Measurements from ENCODE around the gene NTN1.

Gene NTN1

DNA sequence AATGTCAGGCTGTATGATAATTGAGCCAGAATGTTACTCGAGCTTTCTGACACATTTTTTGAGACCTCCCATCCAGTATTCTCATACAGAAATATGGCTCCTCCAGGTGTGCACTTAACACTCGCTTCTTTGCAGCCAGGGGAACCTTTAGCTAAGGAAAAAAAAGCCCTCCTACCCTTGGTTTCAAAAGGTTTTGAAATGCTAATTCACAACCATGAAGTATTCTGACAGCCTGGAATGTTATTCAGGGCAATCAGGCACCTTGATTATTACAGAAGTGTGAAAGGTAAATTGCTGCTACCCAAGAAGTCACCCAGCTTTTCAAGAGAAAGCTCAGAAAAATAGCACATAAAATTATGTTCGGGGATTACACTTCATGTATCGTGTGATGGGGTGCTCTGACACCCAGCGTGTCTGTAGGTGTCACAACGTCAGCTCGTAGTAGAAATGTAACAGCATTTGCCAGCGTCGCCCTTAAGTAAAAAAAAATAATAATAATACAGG is 41.1 kb downstream of the NTN1 start:
- no peaks in the 10 kb centered on the region for H3K27me3 ChIP-seq (ENCODE audit: control insufficient read depth in 1 of 2, insufficient read depth in 2 of 2, low read length in 2 of 2)
- no peaks in the 10 kb centered on the region for H3K4me1 ChIP-seq (ENCODE audit: control insufficient read depth, insufficient read depth, low read length)
- H3K4me3 ChIP-seq (ENCODE audit: low read length in 2 of 2), result no peak overlapping the region
- H3K9ac ChIP-seq (ENCODE audit: low read length in 2 of 2), result no peak overlapping the region
- H3K36me3 ChIP-seq (ENCODE audit: control insufficient read depth in 2 of 2, insufficient read depth in 2 of 2, low read length in 2 of 2), result no peaks in the 10 kb centered on the region
- H3K27ac ChIP-seq (ENCODE audit: low read length), result no peak overlapping the region
- H3K9me3 ChIP-seq (ENCODE audit: control insufficient read depth in 2 of 2, low read length in 2 of 2), result no peaks in the 10 kb centered on the region

GRCh38 chr17:9064311-9064834 is 43.1 kb downstream of the NTN1 start:
- H3K4me3 ChIP-seq (ENCODE audit: low read length in 2 of 2), result no peak overlapping the region

DNA sequence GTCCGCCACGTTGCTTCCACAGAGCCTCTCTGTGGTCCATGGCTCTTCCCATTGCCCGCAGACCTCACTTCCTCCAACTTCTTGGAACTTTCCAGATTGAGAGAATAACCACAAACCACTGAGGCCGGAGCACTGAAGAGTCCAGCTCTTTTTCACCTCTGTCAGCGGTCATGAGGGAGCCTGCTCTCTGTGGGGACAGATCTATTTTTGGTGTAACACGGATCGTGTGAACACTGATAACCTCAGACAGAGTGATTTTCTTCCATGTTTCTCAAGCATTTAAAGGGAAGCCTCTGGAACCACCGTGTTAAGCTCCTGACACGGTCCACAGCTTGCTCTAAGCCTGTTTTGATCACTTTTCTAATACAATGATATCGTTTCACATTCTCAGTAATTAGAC is 49.7 kb downstream of the NTN1 start:
- Histone ChIP-seq H3K36me3 (ENCODE audit: control insufficient read depth in 2 of 2, insufficient read depth in 2 of 2, low read length in 2 of 2) (peaks cover 0 to 2% of the 10 kb centered on the region in 2 donors), H3K9ac (ENCODE audit: low read length in 2 of 2) (no peak overlapping the region), H3K27ac (ENCODE audit: low read length) (no peak overlapping the region), H3K9me3 (ENCODE audit: control insufficient read depth in 2 of 2, low read length in 2 of 2) (no peaks in the 10 kb centered on the region), H3K4me1 (ENCODE audit: control insufficient read depth, insufficient read depth, low read length) (peaks cover 29% of the 10 kb centered on the region), H3K4me3 (ENCODE audit: low read length in 2 of 2) (no peak overlapping the region), H3K27me3 (ENCODE audit: control insufficient read depth in 1 of 2, insufficient read depth in 2 of 2, low read length in 2 of 2) (no peaks in the 10 kb centered on the region)

More at GRCh38 chr17:9064311-9064834, 43.1 kb downstream of the NTN1 start:
- Histone ChIP-seq H3K27ac (ENCODE audit: low read length) (no peak overlapping the region), H3K9me3 (ENCODE audit: control insufficient read depth in 2 of 2, low read length in 2 of 2) (no peaks in the 10 kb centered on the region), H3K27me3 (ENCODE audit: control insufficient read depth in 1 of 2, insufficient read depth in 2 of 2, low read length in 2 of 2) (no peaks in the 10 kb centered on the region), H3K4me1 (ENCODE audit: control insufficient read depth, insufficient read depth, low read length) (no peaks in the 10 kb centered on the region), H3K36me3 (ENCODE audit: control insufficient read depth in 2 of 2, insufficient read depth in 2 of 2, low read length in 2 of 2) (no peaks in the 10 kb centered on the region), H3K9ac (ENCODE audit: low read length in 2 of 2) (no peak overlapping the region)

GRCh38 chr17:9071811-9072498 is 50.6 kb downstream of the NTN1 start:
- Histone ChIP-seq H3K9me3 (ENCODE audit: control insufficient read depth in 2 of 2, low read length in 2 of 2) (no peaks in the 10 kb centered on the region), H3K9ac (ENCODE audit: low read length in 2 of 2) (no peak overlapping the region), H3K4me1 (ENCODE audit: control insufficient read depth, insufficient read depth, low read length) (peaks cover 29% of the 10 kb centered on the region), H3K36me3 (ENCODE audit: control insufficient read depth in 2 of 2, insufficient read depth in 2 of 2, low read length in 2 of 2) (peaks cover 0 to 2% of the 10 kb centered on the region in 2 donors), H3K27me3 (ENCODE audit: control insufficient read depth in 1 of 2, insufficient read depth in 2 of 2, low read length in 2 of 2) (no peaks in the 10 kb centered on the region), H3K4me3 (ENCODE audit: low read length in 2 of 2) (no peak overlapping the region), H3K27ac (ENCODE audit: low read length) (peak overlapping the region; percentile 24)

DNA sequence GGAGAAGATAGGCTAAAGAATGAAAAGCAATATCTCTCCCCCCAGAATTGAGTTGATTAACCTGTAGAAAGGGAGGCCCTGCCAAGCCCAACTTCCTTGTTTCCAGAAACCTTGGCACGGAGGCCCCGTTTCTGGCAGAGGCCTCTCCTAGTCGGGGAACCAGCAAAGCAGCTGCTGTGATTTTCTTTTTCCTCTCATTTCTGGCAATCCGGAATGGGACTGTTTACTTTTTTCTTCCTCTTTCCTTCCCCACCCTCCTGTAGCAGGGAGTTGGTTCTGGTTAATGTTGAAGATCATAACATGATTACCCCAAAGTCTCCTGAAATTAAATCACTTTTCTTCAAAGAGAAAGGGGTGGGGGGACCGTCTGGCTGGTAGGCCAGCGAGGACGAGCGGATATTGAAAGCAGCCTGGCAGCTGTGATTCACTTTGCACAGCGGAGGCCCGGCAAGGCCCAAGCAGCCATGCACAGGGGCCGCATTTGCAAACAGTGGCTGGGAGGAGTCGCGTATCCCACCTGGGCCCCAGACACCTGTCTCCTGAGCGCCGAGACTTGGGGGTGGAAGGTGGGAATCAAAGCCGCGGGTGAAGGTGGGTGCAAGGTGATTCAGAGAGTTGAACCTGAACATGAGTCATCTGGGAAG is 51.5 kb downstream of the NTN1 start:
- Histone ChIP-seq H3K27me3 (ENCODE audit: control insufficient read depth in 1 of 2, insufficient read depth in 2 of 2, low read length in 2 of 2) (no peaks in the 10 kb centered on the region), H3K9ac (ENCODE audit: low read length in 2 of 2) (peak overlapping the region in 1 of 2 donors; percentile 36), H3K36me3 (ENCODE audit: control insufficient read depth in 2 of 2, insufficient read depth in 2 of 2, low read length in 2 of 2) (peaks cover 0 to 2% of the 10 kb centered on the region in 2 donors), H3K9me3 (ENCODE audit: control insufficient read depth in 2 of 2, low read length in 2 of 2) (no peaks in the 10 kb centered on the region), H3K4me1 (ENCODE audit: control insufficient read depth, insufficient read depth, low read length) (peaks cover 29% of the 10 kb centered on the region), H3K4me3 (ENCODE audit: low read length in 2 of 2) (peak overlapping the region in 1 of 2 donors; percentile 22), H3K27ac (ENCODE audit: low read length) (peak overlapping the region; percentile 41)

DNA sequence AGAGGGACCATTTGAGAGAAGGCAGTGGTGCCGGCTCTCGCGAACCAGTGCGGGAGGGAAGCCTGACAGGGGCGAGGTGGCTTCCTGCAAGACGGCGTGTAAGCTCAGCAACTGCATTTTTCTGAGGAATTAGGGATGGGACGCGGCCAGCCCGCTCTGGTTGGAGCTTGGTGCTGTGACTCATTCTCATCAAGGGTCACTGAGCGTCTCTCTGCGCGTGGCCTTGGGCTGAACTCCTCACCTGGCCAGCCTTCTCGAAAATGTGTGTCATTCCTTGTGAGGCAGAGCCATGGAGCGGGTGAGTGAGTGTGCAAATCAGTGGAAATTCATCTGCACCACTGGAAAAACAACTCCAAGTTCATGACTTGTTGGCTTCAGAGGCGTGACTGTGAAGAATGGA is 52.8 kb downstream of the NTN1 start:
- Histone ChIP-seq H3K36me3 (ENCODE audit: control insufficient read depth in 2 of 2, insufficient read depth in 2 of 2, low read length in 2 of 2) (peaks cover 0 to 2% of the 10 kb centered on the region in 2 donors), H3K9me3 (ENCODE audit: control insufficient read depth in 2 of 2, low read length in 2 of 2) (no peaks in the 10 kb centered on the region), H3K4me3 (ENCODE audit: low read length in 2 of 2) (no peak overlapping the region), H3K27ac (ENCODE audit: low read length) (no peak overlapping the region), H3K27me3 (ENCODE audit: control insufficient read depth in 1 of 2, insufficient read depth in 2 of 2, low read length in 2 of 2) (no peaks in the 10 kb centered on the region), H3K4me1 (ENCODE audit: control insufficient read depth, insufficient read depth, low read length) (peaks cover 29% of the 10 kb centered on the region), H3K9ac (ENCODE audit: low read length in 2 of 2) (no peak overlapping the region)

- H3K36me3 ChIP-seq (ENCODE audit: control insufficient read depth in 2 of 2, insufficient read depth in 2 of 2, low read length in 2 of 2), result no peaks in the 10 kb centered on the region
- H3K27ac ChIP-seq (ENCODE audit: low read length), result no peak overlapping the region
- no peak overlapping the region for H3K4me3 ChIP-seq (ENCODE audit: low read length in 2 of 2)
- H3K9ac ChIP-seq (ENCODE audit: low read length in 2 of 2), result no peak overlapping the region
- no peaks in the 10 kb centered on the region for H3K27me3 ChIP-seq (ENCODE audit: control insufficient read depth in 1 of 2, insufficient read depth in 2 of 2, low read length in 2 of 2)
- H3K4me1 ChIP-seq (ENCODE audit: control insufficient read depth, insufficient read depth, low read length), result peaks cover 4% of the 10 kb centered on the region
- no peaks in the 10 kb centered on the region for H3K9me3 ChIP-seq (ENCODE audit: control insufficient read depth in 2 of 2, low read length in 2 of 2)
Observed at GRCh38 chr17:9079461-9080103, 58.3 kb downstream of the NTN1 start.

GRCh38 chr17:9080296-9080914 is 59.1 kb downstream of the NTN1 start:
- Histone ChIP-seq H3K36me3 (ENCODE audit: control insufficient read depth in 2 of 2, insufficient read depth in 2 of 2, low read length in 2 of 2) (no peaks in the 10 kb centered on the region), H3K4me3 (ENCODE audit: low read length in 2 of 2) (no peak overlapping the region), H3K9ac (ENCODE audit: low read length in 2 of 2) (no peak overlapping the region), H3K27ac (ENCODE audit: low read length) (no peak overlapping the region), H3K4me1 (ENCODE audit: control insufficient read depth, insufficient read depth, low read length) (peaks cover 4% of the 10 kb centered on the region), H3K9me3 (ENCODE audit: control insufficient read depth in 2 of 2, low read length in 2 of 2) (no peaks in the 10 kb centered on the region), H3K27me3 (ENCODE audit: control insufficient read depth in 1 of 2, insufficient read depth in 2 of 2, low read length in 2 of 2) (no peaks in the 10 kb centered on the region)

DNA sequence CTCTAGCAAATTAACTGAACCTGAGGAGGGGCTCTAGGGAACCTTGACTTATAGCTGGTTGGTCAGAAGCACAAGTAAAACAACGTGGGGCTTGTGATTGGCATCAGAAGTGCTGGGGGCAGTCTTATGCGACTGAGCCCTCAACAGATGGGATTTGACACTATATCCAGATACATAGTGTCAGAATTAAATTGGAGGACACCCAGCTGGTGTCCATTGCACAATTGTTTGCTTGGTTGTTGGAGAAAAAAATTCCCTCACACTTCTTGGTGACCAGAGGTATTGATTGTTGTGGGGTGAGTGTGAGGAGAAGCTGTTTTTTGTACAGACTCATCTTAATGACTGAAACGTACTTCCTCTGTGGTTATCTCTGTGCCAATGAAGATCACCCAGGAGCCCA is 59.7 kb downstream of the NTN1 start:
- no peak overlapping the region for H3K4me3 ChIP-seq (ENCODE audit: low read length in 2 of 2)
- H3K27ac ChIP-seq (ENCODE audit: low read length), result no peak overlapping the region
- no peak overlapping the region for H3K9ac ChIP-seq (ENCODE audit: low read length in 2 of 2)
- H3K27me3 ChIP-seq (ENCODE audit: control insufficient read depth in 1 of 2, insufficient read depth in 2 of 2, low read length in 2 of 2), result no peaks in the 10 kb centered on the region
- no peaks in the 10 kb centered on the region for H3K36me3 ChIP-seq (ENCODE audit: control insufficient read depth in 2 of 2, insufficient read depth in 2 of 2, low read length in 2 of 2)
- peaks cover 4% of the 10 kb centered on the region for H3K4me1 ChIP-seq (ENCODE audit: control insufficient read depth, insufficient read depth, low read length)
- H3K9me3 ChIP-seq (ENCODE audit: control insufficient read depth in 2 of 2, low read length in 2 of 2), result no peaks in the 10 kb centered on the region

GRCh38 chr17:9086577-9086976 is 65.3 kb downstream of the NTN1 start:
- no peak overlapping the region for H3K4me3 ChIP-seq (ENCODE audit: low read length in 2 of 2)
- H3K9me3 ChIP-seq (ENCODE audit: control insufficient read depth in 2 of 2, low read length in 2 of 2), result no peaks in the 10 kb centered on the region
- H3K27me3 ChIP-seq (ENCODE audit: control insufficient read depth in 1 of 2, insufficient read depth in 2 of 2, low read length in 2 of 2), result no peaks in the 10 kb centered on the region
- H3K27ac ChIP-seq (ENCODE audit: low read length), result no peak overlapping the region
- no peak overlapping the region for H3K9ac ChIP-seq (ENCODE audit: low read length in 2 of 2)
- H3K4me1 ChIP-seq (ENCODE audit: control insufficient read depth, insufficient read depth, low read length), result peaks cover 12% of the 10 kb centered on the region
- H3K36me3 ChIP-seq (ENCODE audit: control insufficient read depth in 2 of 2, insufficient read depth in 2 of 2, low read length in 2 of 2), result peaks cover 3 to 4% of the 10 kb centered on the region in 2 donors

All from stomach smooth muscle (tissue), 2 donors.